Loucy (cell line): ENCODE measurements around the gene APLN.

Experiments
- H2AFZ ChIP-seq: fragments of 200-600 bp; sonication (generic); 2 replicates; pipeline ENCODE4 v1.6.0; 2016; ENCODE audit warnings: antibody characterized with exemption, mild to moderate bottlenecking, low read length, moderate library complexity
- H3F3A ChIP-seq: fragments of 200-600 bp; 2 replicates; pipeline ENCODE4 v1.6.0; 2016; ENCODE audit warnings: antibody characterized with exemption, low read depth, mild to moderate bottlenecking
- H3K27me3 ChIP-seq: fragments of 200-600 bp; sonication (generic); 2 replicates; pipeline ENCODE4 v1.6.1; 2014; ENCODE audit warnings: low read length, mild to moderate bottlenecking; ENCODE audit not compliant: insufficient read depth, poor library complexity, severe bottlenecking
- H3K36me3 ChIP-seq: fragments of 200-600 bp; sonication (generic); 2 replicates; pipeline ENCODE4 v1.6.1; 2016; ENCODE audit warnings: low read length; ENCODE audit not compliant: insufficient read depth
- H3K4me1 ChIP-seq: fragments of 200-600 bp; sonication (generic); 2 replicates; pipeline ENCODE4 v1.5.1; 2014; ENCODE audit warnings: low read length, mild to moderate bottlenecking; ENCODE audit not compliant: insufficient read depth, poor library complexity, severe bottlenecking
- H3K4me2 ChIP-seq: fragments of 200-600 bp; sonication (generic); 2 replicates; pipeline ENCODE4 v1.6.0; 2014; ENCODE audit warnings: antibody characterized with exemption, low read length, low read depth, mild to moderate bottlenecking; ENCODE audit not compliant: poor library complexity, severe bottlenecking
- H3K4me3 ChIP-seq: fragments of 200-600 bp; sonication (generic); 2 replicates; pipeline ENCODE4 v1.5.1; 2014; ENCODE audit warnings: low read length, mild to moderate bottlenecking, mixed read lengths; ENCODE audit not compliant: poor library complexity, severe bottlenecking
- H3K79me2 ChIP-seq: fragments of 200-600 bp; sonication (generic); 2 replicates; pipeline ENCODE4 v1.6.1; 2014; ENCODE audit warnings: low read length; ENCODE audit not compliant: insufficient read depth
- H3K9ac ChIP-seq: fragments of 200-600 bp; sonication (generic); 2 replicates; pipeline ENCODE4 v1.6.0; 2014; ENCODE audit warnings: mild to moderate bottlenecking, low read depth, low read length, moderate library complexity; ENCODE audit not compliant: poor library complexity, severe bottlenecking
- H3K9me2 ChIP-seq: fragments of 200-600 bp; sonication (generic); replicated peaks from 2 replicates; pipeline ENCODE4 v1.6.1; 2016; ENCODE audit warnings: low read depth, low read length, mixed read lengths
- H3K9me3 ChIP-seq: fragments of 200-600 bp; sonication (generic); 2 replicates; pipeline ENCODE4 v1.6.1; 2014; ENCODE audit warnings: mild to moderate bottlenecking, antibody characterized with exemption, low read length, low read depth; ENCODE audit not compliant: insufficient read depth
- H4K20me1 ChIP-seq: fragments of 200-600 bp; sonication (generic); 2 replicates; pipeline ENCODE4 v1.6.0; 2014; ENCODE audit warnings: antibody characterized with exemption, low read length, mild to moderate bottlenecking; ENCODE audit not compliant: insufficient read depth, poor library complexity, severe bottlenecking
- EZH2phosphoT487 ChIP-seq: fragments of 200-600 bp; IDR thresholded peaks from 2 replicates; pipeline ENCODE4 v1.6.1; 2018; ENCODE audit warnings: antibody characterized with exemption, mild to moderate bottlenecking, moderate library complexity, borderline replicate concordance
- TF ChIP-seq, protein P1 (sequence below): fragments of 200-600 bp; sonication (generic); conservative IDR thresholded peaks from 2 replicates; pipeline ENCODE4 v1.5.1; 2014; ENCODE audit warnings: mild to moderate bottlenecking, antibody characterized with exemption, low read length

APLN gene

DNA sequence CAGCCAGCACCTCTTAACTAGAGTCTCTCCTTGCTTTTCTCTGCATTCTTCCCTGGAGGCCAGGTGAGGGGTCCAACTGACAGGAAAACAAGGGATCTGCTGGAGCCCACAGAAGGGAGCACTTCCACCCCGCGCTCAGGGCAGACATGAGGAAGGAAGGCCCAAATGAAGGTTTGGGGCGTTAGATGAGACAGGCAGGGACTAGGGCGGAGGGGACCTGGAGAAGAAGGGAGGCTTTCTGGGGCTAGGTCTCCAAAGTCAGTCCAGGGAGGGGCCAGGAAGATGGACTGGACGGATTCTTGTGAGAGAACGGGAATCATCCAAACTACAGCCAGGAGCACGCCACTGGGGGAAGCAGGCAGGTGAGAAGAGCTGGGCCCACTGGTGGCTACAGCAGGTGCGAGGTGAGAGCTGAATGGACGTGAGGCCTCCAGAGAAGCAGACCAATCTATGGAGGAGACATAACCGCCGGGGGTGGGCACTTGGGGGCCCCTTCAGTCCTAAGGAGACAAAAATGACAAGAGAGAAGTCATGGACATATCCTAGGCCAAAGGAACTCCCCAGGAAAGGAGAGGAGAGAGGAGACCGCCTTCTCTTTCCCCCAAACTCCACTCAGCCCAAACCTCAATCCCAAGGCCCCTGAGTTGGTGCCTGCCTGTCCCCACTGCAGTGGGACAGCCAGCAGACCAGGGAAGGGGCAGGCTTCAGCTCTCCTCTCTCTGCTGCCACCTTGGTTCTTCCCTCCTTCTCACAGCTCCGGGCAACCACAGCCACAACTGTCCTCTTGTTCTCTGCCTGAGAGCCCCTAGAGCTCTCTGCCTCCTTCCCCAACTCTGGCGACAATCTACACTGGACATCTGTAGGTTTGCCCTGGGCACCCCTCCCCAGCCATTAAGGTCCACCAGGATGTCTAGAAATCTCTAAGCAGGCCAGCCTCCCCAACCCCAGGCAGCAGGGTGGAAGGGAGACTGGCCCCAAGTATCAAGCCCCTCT, 7.0 kb downstream of the APLN start:
- Histone ChIP-seq H3F3A (no peaks in the 10 kb centered on the region), H2AFZ (no peak overlapping the region), H4K20me1 (no peaks in the 10 kb centered on the region), H3K9me3 (no peaks in the 10 kb centered on the region), H3K4me1 (no peaks in the 10 kb centered on the region), H3K9me2 (no peaks in the 10 kb centered on the region), H3K4me2 (no peak overlapping the region), H3K79me2 (no peaks in the 10 kb centered on the region), H3K4me3 (no peak overlapping the region), H3K36me3 (no peaks in the 10 kb centered on the region), H3K9ac (no peak overlapping the region), H3K27me3 (no peaks in the 10 kb centered on the region)
- TF ChIP-seq, protein P1, sequence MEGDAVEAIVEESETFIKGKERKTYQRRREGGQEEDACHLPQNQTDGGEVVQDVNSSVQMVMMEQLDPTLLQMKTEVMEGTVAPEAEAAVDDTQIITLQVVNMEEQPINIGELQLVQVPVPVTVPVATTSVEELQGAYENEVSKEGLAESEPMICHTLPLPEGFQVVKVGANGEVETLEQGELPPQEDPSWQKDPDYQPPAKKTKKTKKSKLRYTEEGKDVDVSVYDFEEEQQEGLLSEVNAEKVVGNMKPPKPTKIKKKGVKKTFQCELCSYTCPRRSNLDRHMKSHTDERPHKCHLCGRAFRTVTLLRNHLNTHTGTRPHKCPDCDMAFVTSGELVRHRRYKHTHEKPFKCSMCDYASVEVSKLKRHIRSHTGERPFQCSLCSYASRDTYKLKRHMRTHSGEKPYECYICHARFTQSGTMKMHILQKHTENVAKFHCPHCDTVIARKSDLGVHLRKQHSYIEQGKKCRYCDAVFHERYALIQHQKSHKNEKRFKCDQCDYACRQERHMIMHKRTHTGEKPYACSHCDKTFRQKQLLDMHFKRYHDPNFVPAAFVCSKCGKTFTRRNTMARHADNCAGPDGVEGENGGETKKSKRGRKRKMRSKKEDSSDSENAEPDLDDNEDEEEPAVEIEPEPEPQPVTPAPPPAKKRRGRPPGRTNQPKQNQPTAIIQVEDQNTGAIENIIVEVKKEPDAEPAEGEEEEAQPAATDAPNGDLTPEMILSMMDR, result no peak
- TF ChIP-seq EZH2phosphoT487, result no peak

DNA sequence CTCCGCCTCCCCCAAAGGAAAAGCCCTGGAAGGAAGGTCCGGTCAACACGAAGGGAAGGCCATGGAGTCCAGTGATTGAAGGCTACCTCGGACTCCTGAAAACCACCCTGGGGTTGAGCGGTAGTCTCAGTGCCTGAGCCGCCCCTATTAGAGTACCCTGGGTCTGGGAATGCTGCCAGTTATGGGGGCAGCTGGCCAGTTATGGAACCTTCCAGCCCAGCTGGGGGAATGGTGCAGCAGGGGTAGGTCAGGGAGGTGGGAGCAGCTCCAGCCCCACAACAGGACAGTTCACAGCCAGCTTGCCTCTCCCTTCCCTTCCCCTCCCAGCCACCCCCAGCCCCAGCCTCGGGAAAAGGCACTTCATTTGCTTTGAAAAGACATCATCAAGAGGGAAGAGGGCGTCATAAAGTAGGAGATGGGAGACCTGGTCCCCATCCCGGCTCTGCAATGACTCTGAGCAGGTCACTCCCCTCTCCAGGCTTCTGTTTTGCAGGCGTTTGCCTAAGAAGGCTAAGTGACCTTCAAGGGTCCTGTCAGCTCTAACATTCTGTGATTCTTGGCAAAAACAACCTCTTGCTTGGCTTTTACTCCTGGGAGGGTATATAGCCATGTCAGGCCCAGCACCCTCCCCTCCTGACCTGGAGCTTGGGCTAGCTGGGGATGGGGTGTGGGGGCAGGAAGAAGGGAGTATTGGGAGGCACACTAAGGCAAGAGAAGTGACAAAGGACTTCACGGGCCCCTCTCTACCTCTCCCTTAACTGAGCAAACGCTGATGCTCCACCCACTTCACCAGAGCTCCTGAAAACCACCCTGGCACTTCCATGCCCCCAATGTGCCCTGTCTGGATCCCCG, 8.0 kb downstream of the APLN start:
- H4K20me1 ChIP-seq, result no peaks in the 10 kb centered on the region
- no peaks in the 10 kb centered on the region for H3K27me3 ChIP-seq
- no peaks in the 10 kb centered on the region for H3F3A ChIP-seq
- no peak overlapping the region for H3K9ac ChIP-seq
- no peak overlapping the region for H3K4me3 ChIP-seq
- H2AFZ ChIP-seq, result no peak overlapping the region
- H3K36me3 ChIP-seq, result no peaks in the 10 kb centered on the region
- no peaks in the 10 kb centered on the region for H3K9me3 ChIP-seq
- H3K4me1 ChIP-seq, result no peaks in the 10 kb centered on the region
- TF ChIP-seq, protein P1, result no peak
- no peak for TF ChIP-seq EZH2phosphoT487
- H3K4me2 ChIP-seq, result no peak overlapping the region
- H3K9me2 ChIP-seq, result no peaks in the 10 kb centered on the region
- no peaks in the 10 kb centered on the region for H3K79me2 ChIP-seq

DNA sequence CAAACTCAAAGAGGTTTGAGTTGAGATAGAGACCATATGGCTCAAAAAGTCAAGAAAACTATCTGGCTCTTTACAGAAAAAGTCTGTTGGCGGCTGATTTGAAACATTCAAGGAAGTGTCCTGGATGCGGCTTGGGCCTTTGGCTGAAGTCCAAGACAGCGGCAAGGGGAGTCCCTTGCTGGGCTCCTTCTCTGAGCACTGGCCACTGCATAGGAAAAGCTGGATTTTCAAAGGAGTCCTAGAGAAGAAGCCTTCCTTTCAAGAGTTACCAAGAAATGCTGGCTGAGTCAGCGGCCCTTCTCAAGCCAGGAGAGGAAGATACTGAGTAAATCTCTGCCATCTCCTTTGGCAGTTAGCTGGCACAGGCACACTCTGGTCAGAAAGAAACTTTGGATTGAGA, 12.1 kb downstream of the APLN start:
- Histone ChIP-seq H3K9me3 (no peaks in the 10 kb centered on the region), H3K4me3 (no peak overlapping the region)
- no peak for TF ChIP-seq EZH2phosphoT487
- TF ChIP-seq, protein P1, result no peak

More for the DNA sequence above, 12.1 kb downstream of the APLN start:
- Histone ChIP-seq H3K9me2 (no peaks in the 10 kb centered on the region), H3F3A (no peaks in the 10 kb centered on the region), H3K36me3 (no peaks in the 10 kb centered on the region), H4K20me1 (no peaks in the 10 kb centered on the region), H3K27me3 (no peaks in the 10 kb centered on the region), H3K4me1 (no peaks in the 10 kb centered on the region), H3K9ac (no peak overlapping the region), H2AFZ (no peak overlapping the region), H3K79me2 (no peaks in the 10 kb centered on the region), H3K4me2 (no peak overlapping the region)
